HG03521 (cell line): ENCODE results near the gene SULT2B1.

ENCODE experiments used
- ATAC-seq: cut with Tn5 transposase; IDR thresholded peaks from one replicate; pipeline ENCODE4 v1.9.1; 2021; ENCODE audit warnings: mild to moderate bottlenecking, moderate library complexity; ENCODE audit not compliant: unreplicated experiment

SULT2B1 gene

GRCh38 chr19:48646722-48647216 lies 94.8 kb downstream of the SULT2B1 start:
- ATAC-seq: no peak

- no peak for ATAC-seq
Measured at GRCh38 chr19:48648134-48648533, 96.2 kb downstream of the SULT2B1 start.
